Urinary bladder (tissue), 4 donors: ENCODE results near the gene LRRC46. TPM values are rescaled to one million over a fixed set of nuclear protein-coding genes. Genes with fewer than 3 reads are reported as not detected.
A peak's percentile ranks its signal among the peaks of the same experiment; 100 is the strongest.

Experiments
- DNase-seq: peaks from one replicate; pipeline ENCODE4 v3.0.0-alpha.2; 2015; ENCODE audit errors: extremely low spot score
- H3K27ac ChIP-seq: one replicate; pipeline ENCODE4 v1.5.1; 2013; ENCODE audit warnings: low read depth, mild to moderate bottlenecking, moderate library complexity
- H3K36me3 ChIP-seq: one replicate; pipeline ENCODE4 v1.6.1; 2013; ENCODE audit warnings: mild to moderate bottlenecking, moderate library complexity; ENCODE audit not compliant: insufficient read depth
- H3K4me1 ChIP-seq: one replicate; pipeline ENCODE4 v1.6.1; 2013; ENCODE audit warnings: mild to moderate bottlenecking, moderate library complexity; ENCODE audit not compliant: insufficient read depth
- H3K4me3 ChIP-seq: one replicate; pipeline ENCODE4 v1.5.1; 2013; ENCODE audit warnings: low read depth, low read length
- WGBS: extraction: QIAGEN DNeasy Blood & Tissue Kit; methylation state at CpG from one replicate; pipeline ENCODE4 v1.1.7; 2013; 5-methylcytosine and 5-hydroxymethylcytosine counted together
- polyA plus RNA-seq: library from polyadenylated mRNA; stranded (reverse); fragments of 200-250 nt; gene quantifications from one replicate; pipeline ENCODE4 v1.2.3, GENCODE V29; 2013
- total RNA-seq: library from RNA; depleted of rRNA; stranded (reverse); fragments of >200 nt; gene quantifications from one replicate; pipeline ENCODE4 v1.2.3, GENCODE V29; 2014
- donor health status: healthy with polysubstance abuse.
- donor health status: healthy.

LRRC46 gene
- total and polyA plus RNA-seq, 2 donors: 0.30 TPM; not detected in 1

- no peak for DNase-seq
- H3K4me1 ChIP-seq: no peaks in the 10 kb centered on the region
- H3K36me3 ChIP-seq: peaks cover 3% of the 10 kb centered on the region
- H3K4me3 ChIP-seq: no peak overlapping the region
- WGBS: 94% methylated on average over 22 of the region's 22 CpGs
- no peak overlapping the region for H3K27ac ChIP-seq
Observed at GRCh38 chr17:47813512-47814031, 17.9 kb upstream of the LRRC46 start.

- Histone ChIP-seq H3K4me3 (no peak overlapping the region), H3K4me1 (no peaks in the 10 kb centered on the region), H3K27ac (no peak overlapping the region), H3K36me3 (peaks cover 3% of the 10 kb centered on the region)
- DNase-seq: no peak
- 92% methylated on average over 21 of the region's 21 CpGs for WGBS
Observed at GRCh38 chr17:47815106-47815918, 16.2 kb upstream of the LRRC46 start.

GRCh38 chr17:47816111-47816735, 15.2 kb upstream of the LRRC46 start:
- Histone ChIP-seq H3K36me3 (peaks cover 3% of the 10 kb centered on the region), H3K4me3 (no peak overlapping the region), H3K4me1 (no peaks in the 10 kb centered on the region), H3K27ac (no peak overlapping the region)
- no peak for DNase-seq
- WGBS: 93% methylated on average over 21 of the region's 21 CpGs

- no peak overlapping the region for H3K27ac ChIP-seq
- peaks cover 3% of the 10 kb centered on the region for H3K36me3 ChIP-seq
- 96% methylated on average over 10 of the region's 10 CpGs for WGBS
- DNase-seq: no peak
- H3K4me3 ChIP-seq: no peak overlapping the region
- H3K4me1 ChIP-seq: no peaks in the 10 kb centered on the region
Observed at GRCh38 chr17:47816947-47817346, 14.5 kb upstream of the LRRC46 start.

- 93% methylated on average over 11 of the region's 11 CpGs for WGBS
- Histone ChIP-seq H3K4me3 (no peak overlapping the region), H3K27ac (no peak overlapping the region), H3K4me1 (no peaks in the 10 kb centered on the region), H3K36me3 (peaks cover 3% of the 10 kb centered on the region)
- DNase-seq: no peak
Observed at GRCh38 chr17:47818002-47818695, 13.3 kb upstream of the LRRC46 start.

- Histone ChIP-seq H3K36me3 (peaks cover 5% of the 10 kb centered on the region), H3K4me1 (no peaks in the 10 kb centered on the region), H3K27ac (no peak overlapping the region), H3K4me3 (no peak overlapping the region)
- 82% methylated on average over 10 of the region's 10 CpGs for WGBS
- DNase-seq: no peak
Observed at GRCh38 chr17:47819475-47819874, 12.0 kb upstream of the LRRC46 start.

- 63% methylated on average over 12 of the region's 12 CpGs for WGBS
- Histone ChIP-seq H3K36me3 (peaks cover 2% of the 10 kb centered on the region), H3K4me3 (no peak overlapping the region), H3K4me1 (no peaks in the 10 kb centered on the region), H3K27ac (no peak overlapping the region)
- DNase-seq: no peak
Observed at GRCh38 chr17:47820033-47820789, 11.3 kb upstream of the LRRC46 start.

- Histone ChIP-seq H3K36me3 (peaks cover 2% of the 10 kb centered on the region), H3K27ac (peak overlapping the region; percentile 43), H3K4me3 (peak overlapping the region; percentile 58), H3K4me1 (no peaks in the 10 kb centered on the region)
- DNase-seq: no peak
- 9% methylated on average over 4 of the region's 4 CpGs for WGBS
Observed at GRCh38 chr17:47821031-47821423, 10.4 kb upstream of the LRRC46 start.

GRCh38 chr17:47821424-47822391, 9.8 kb upstream of the LRRC46 start, which contains the start of gene OSBPL7:
Gene OSBPL7, minus strand, starts transcription at chr17:47821794. Its CDS starts 1,516 bp downstream, at chr17:47820278.
- WGBS: 5% methylated on average over 21 of the region's 21 CpGs
- H3K4me1 ChIP-seq: no peaks in the 10 kb centered on the region
- peak; percentile 69 for DNase-seq
- peak within 1 kb of the TSS; percentile 43 for H3K27ac ChIP-seq
- H3K4me3 ChIP-seq: peak within 1 kb of the TSS; percentile 58
- peaks cover 5% of the 10 kb centered on the region for H3K36me3 ChIP-seq

- no peak overlapping the region for H3K4me3 ChIP-seq
- no peaks in the 10 kb centered on the region for H3K4me1 ChIP-seq
- H3K27ac ChIP-seq: no peak overlapping the region
- WGBS: 91% methylated on average over 4 of the region's 4 CpGs
- peaks cover 10% of the 10 kb centered on the region for H3K36me3 ChIP-seq
- DNase-seq: no peak
Observed at GRCh38 chr17:47822785-47823184, 8.7 kb upstream of the LRRC46 start.

- H3K4me3 ChIP-seq: no peak overlapping the region
- 89% methylated on average over 4 of the region's 4 CpGs for WGBS
- H3K4me1 ChIP-seq: no peaks in the 10 kb centered on the region
- no peak overlapping the region for H3K27ac ChIP-seq
- no peak for DNase-seq
- peaks cover 10% of the 10 kb centered on the region for H3K36me3 ChIP-seq
Observed at GRCh38 chr17:47823519-47823918, 8.0 kb upstream of the LRRC46 start.

GRCh38 chr17:47829870-47830269, 1.6 kb upstream of the LRRC46 start:
- Histone ChIP-seq H3K4me1 (no peaks in the 10 kb centered on the region), H3K36me3 (peaks cover 8% of the 10 kb centered on the region), H3K4me3 (no peak overlapping the region), H3K27ac (no peak overlapping the region)
- DNase-seq: no peak
- 86% methylated on average over 3 of the region's 3 CpGs for WGBS
